HepG2 (cell line): Measurements from ENCODE around the gene TUBGCP6. TPM values are rescaled to one million over a fixed set of nuclear protein-coding genes. Genes with fewer than 3 reads are reported as not detected.

Experiments
- AGO2 ChIP-seq: fragments of 200-400 bp; formaldehyde crosslinking; optimal IDR thresholded peaks from 2 replicates; pipeline ENCODE3; 2017; ENCODE audit warnings: mild to moderate bottlenecking, low read depth, low read length, moderate library complexity
- CBX1 ChIP-seq: IDR thresholded peaks from one replicate; pipeline ENCODE4 v1.6.1; 2016; ENCODE audit warnings: antibody characterized with exemption, low read depth
- CREM ChIP-seq, 2 experiments: sonication (generic) in 1 of 2; formaldehyde crosslinking in 1 of 2; IDR thresholded peaks; 2 replicates each; pipeline versions ENCODE4 v1.4.0 to v1.6.1; 2016 to 2020; ENCODE audit warnings: antibody characterized with exemption in 1 of 2, mild to moderate bottlenecking in 1 of 2, missing genetic modification reagents in 1 of 2
- FOXA3 ChIP-seq: IDR thresholded peaks from 2 replicates; pipeline ENCODE4 v1.6.1; 2016; ENCODE audit warnings: missing genetic modification reagents, missing compliant biosample characterization
- HOXD1 ChIP-seq: sonication (generic); formaldehyde crosslinking; IDR thresholded peaks from 2 replicates; pipeline ENCODE4 v1.5.0; 2020; ENCODE audit warnings: missing genetic modification reagents
- RARG ChIP-seq: sonication (generic); formaldehyde crosslinking; IDR thresholded peaks from 2 replicates; pipeline ENCODE4 v1.4.0; 2020; ENCODE audit warnings: low read depth, mild to moderate bottlenecking, missing genetic modification reagents
- STAG1 ChIP-seq: sonication (generic); formaldehyde crosslinking; IDR thresholded peaks from 2 replicates; pipeline ENCODE4 v1.4.0; 2020; ENCODE audit warnings: missing genetic modification reagents
- ZBTB33 ChIP-seq: sonication (generic); formaldehyde crosslinking; IDR thresholded peaks from 2 replicates; pipeline ENCODE4 v1.4.0; 2020; ENCODE audit warnings: missing genetic modification reagents
- ZNF441 ChIP-seq: sonication (generic); formaldehyde crosslinking; IDR thresholded peaks from 2 replicates; pipeline ENCODE4 v1.7.0; 2021; ENCODE audit warnings: missing genetic modification reagents, borderline replicate concordance
- polyA plus RNA-seq, 8 experiments: library from polyadenylated mRNA; depleted of rRNA in 3 of 8; stranded (reverse) in 7 of 8; unstranded in 1 of 8; fragments of >200 nt; fragmentation: Illumina TruSeq in 4 of 8; extraction: Trizol in 4 of 8; gene quantifications; 2 replicates each; pipeline versions ENCODE4 v1.2.1 to v1.2.3, GENCODE V29; 2011 to 2016; ENCODE audit warnings: low read depth in 4 of 8, missing spikeins in 1 of 8, mixed read lengths in 1 of 8; ENCODE audit not compliant: insufficient read depth in 1 of 8
- total RNA-seq, 5 experiments: library from RNA; depleted of rRNA; stranded (reverse); fragments of >200 nt; fragmentation: Illumina TruSeq; extraction: Trizol; gene quantifications; 2 replicates each; pipeline ENCODE4 v1.2.3, GENCODE V29; 2016; ENCODE audit warnings: low read depth in 1 of 5
- TF ChIP-seq, protein P1 (sequence below): sonication (generic); formaldehyde crosslinking; IDR thresholded peaks from 2 replicates; pipeline ENCODE4 v1.5.1; 2020; ENCODE audit warnings: mild to moderate bottlenecking, moderate library complexity, missing genetic modification reagents
- TF ChIP-seq, protein P2 (sequence below), 2 experiments: IDR thresholded peaks; 2 replicates each; pipeline ENCODE4 v1.6.1; 2011 to 2012; ENCODE audit warnings: low read length in 2 of 2, borderline replicate concordance in 1 of 2, low read depth in 1 of 2, mild to moderate bottlenecking in 1 of 2, moderate library complexity in 1 of 2
- TF ChIP-seq, protein P3 (sequence below): sonication (generic); formaldehyde crosslinking; IDR thresholded peaks from 2 replicates; pipeline ENCODE4 v1.4.0; 2020; ENCODE audit warnings: mild to moderate bottlenecking, missing genetic modification reagents

TUBGCP6 gene
- total and polyA plus RNA-seq, 2 of the 13 experiments (the other 11 are each of a cell fraction or from before 2014, with no cell fraction given), result 14.6 to 15.7 TPM

GRCh38 chr22:50245214-50246072 lies 620 bp upstream of the TUBGCP6 start (continued):
- TF ChIP-seq, protein P1, sequence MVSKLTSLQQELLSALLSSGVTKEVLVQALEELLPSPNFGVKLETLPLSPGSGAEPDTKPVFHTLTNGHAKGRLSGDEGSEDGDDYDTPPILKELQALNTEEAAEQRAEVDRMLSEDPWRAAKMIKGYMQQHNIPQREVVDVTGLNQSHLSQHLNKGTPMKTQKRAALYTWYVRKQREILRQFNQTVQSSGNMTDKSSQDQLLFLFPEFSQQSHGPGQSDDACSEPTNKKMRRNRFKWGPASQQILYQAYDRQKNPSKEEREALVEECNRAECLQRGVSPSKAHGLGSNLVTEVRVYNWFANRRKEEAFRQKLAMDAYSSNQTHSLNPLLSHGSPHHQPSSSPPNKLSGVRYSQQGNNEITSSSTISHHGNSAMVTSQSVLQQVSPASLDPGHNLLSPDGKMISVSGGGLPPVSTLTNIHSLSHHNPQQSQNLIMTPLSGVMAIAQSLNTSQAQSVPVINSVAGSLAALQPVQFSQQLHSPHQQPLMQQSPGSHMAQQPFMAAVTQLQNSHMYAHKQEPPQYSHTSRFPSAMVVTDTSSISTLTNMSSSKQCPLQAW (CRISPR knock-in tag), result no peak
- TF ChIP-seq RARG (no peak), HOXD1 (no peak), ZBTB33 (CRISPR knock-in tag) (no peak), AGO2 (peak; percentile 13), FOXA3 (peak; percentile 1; the same call in 1 of the 2 replicates), STAG1 (CRISPR knock-in tag) (no peak), CBX1 (no peak), ZNF441 (CRISPR knock-in tag) (0 out of 2 replicates have a peak, but pooled peaks have one; percentile 6), CREM (IDR thresholded peaks at IDR 0.05) (no peak), CREM (CRISPR knock-in tag; IDR thresholded peaks at IDR 0.05) (no peak)
- TF ChIP-seq, protein P2, sequence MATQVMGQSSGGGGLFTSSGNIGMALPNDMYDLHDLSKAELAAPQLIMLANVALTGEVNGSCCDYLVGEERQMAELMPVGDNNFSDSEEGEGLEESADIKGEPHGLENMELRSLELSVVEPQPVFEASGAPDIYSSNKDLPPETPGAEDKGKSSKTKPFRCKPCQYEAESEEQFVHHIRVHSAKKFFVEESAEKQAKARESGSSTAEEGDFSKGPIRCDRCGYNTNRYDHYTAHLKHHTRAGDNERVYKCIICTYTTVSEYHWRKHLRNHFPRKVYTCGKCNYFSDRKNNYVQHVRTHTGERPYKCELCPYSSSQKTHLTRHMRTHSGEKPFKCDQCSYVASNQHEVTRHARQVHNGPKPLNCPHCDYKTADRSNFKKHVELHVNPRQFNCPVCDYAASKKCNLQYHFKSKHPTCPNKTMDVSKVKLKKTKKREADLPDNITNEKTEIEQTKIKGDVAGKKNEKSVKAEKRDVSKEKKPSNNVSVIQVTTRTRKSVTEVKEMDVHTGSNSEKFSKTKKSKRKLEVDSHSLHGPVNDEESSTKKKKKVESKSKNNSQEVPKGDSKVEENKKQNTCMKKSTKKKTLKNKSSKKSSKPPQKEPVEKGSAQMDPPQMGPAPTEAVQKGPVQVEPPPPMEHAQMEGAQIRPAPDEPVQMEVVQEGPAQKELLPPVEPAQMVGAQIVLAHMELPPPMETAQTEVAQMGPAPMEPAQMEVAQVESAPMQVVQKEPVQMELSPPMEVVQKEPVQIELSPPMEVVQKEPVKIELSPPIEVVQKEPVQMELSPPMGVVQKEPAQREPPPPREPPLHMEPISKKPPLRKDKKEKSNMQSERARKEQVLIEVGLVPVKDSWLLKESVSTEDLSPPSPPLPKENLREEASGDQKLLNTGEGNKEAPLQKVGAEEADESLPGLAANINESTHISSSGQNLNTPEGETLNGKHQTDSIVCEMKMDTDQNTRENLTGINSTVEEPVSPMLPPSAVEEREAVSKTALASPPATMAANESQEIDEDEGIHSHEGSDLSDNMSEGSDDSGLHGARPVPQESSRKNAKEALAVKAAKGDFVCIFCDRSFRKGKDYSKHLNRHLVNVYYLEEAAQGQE (IDR thresholded peaks at IDR 0.05; ENCODE audit: borderline replicate concordance in 1 of 2, low read depth in 1 of 2, low read length in 2 of 2), result no peak
- TF ChIP-seq, protein P3, sequence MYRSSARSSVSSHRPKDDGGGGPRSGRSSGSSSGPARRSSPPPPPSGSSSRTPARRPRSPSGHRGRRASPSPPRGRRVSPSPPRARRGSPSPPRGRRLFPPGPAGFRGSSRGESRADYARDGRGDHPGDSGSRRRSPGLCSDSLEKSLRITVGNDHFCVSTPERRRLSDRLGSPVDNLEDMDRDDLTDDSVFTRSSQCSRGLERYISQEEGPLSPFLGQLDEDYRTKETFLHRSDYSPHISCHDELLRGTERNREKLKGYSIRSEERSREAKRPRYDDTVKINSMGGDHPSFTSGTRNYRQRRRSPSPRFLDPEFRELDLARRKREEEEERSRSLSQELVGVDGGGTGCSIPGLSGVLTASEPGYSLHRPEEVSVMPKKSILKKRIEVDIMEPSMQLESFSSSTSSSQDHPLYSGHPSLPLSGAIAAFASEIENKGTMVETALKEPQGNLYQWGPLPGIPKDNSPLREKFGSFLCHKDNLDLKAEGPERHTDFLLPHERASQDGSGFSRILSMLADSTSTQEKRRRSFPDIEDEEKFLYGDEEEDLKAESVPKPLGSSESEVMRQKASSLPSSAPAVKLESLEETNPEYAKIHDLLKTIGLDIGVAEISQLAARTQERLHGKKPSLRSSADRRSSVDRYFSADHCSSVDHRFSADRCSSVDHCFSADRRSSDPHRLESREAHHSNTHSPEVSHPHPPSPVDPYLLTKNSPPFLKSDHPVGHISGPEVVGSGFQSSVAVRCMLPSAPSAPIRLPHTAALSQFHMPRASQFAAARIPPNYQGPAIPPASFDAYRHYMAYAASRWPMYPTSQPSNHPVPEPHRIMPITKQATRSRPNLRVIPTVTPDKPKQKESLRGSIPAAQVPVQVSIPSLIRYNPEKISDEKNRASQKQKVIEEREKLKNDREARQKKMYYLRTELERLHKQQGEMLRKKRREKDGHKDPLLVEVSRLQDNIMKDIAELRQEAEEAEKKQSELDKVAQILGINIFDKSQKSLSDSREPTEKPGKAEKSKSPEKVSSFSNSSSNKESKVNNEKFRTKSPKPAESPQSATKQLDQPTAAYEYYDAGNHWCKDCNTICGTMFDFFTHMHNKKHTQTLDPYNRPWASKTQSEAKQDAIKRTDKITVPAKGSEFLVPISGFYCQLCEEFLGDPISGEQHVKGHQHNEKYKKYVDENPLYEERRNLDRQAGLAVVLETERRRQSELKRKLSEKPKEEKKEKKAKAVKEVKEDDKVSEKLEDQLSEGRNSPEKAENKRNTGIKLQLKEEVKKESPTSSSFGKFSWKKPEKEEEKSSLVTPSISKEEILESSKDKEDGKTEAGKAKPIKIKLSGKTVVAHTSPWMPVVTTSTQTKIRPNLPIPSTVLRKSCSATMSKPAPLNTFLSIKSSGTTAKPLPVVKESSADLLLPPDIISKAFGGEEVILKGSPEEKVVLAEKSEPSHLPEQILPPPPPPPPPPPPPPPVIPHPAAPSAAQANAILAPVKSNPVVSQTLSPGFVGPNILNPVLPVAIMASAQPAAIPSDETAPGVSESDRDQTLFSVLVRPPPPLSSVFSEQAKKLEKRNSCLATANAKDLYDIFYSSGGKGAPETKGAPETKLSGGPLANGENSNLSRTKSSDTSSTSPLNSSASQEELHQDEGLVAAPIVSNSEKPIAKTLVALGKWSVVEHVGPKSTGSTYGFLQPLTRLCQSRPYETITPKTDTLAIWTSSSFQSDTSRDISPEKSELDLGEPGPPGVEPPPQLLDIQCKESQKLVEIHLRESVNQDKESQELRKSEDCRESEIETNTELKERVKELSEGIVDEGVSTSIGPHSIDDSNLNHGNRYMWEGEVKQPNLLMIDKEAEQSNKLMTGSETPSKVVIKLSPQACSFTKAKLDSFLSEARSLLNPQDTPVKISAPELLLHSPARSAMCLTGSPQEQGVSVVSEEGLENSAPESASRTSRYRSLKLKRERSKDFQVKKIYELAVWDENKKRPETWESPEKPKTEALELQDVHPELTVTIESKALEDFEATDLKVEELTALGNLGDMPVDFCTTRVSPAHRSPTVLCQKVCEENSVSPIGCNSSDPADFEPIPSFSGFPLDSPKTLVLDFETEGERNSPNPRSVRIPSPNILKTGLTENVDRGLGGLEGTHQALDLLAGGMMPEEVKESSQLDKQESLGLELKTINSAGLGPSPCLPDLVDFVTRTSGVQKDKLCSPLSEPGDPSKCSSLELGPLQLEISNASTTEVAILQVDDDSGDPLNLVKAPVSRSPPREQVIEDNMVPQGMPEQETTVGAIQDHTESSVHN (CRISPR knock-in tag), result no peak
